ENCODE data around the gene HAUS8.

- TF ChIP-seq, protein P1, sequence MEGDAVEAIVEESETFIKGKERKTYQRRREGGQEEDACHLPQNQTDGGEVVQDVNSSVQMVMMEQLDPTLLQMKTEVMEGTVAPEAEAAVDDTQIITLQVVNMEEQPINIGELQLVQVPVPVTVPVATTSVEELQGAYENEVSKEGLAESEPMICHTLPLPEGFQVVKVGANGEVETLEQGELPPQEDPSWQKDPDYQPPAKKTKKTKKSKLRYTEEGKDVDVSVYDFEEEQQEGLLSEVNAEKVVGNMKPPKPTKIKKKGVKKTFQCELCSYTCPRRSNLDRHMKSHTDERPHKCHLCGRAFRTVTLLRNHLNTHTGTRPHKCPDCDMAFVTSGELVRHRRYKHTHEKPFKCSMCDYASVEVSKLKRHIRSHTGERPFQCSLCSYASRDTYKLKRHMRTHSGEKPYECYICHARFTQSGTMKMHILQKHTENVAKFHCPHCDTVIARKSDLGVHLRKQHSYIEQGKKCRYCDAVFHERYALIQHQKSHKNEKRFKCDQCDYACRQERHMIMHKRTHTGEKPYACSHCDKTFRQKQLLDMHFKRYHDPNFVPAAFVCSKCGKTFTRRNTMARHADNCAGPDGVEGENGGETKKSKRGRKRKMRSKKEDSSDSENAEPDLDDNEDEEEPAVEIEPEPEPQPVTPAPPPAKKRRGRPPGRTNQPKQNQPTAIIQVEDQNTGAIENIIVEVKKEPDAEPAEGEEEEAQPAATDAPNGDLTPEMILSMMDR (conservative IDR thresholded peaks at IDR 0.05): no peak
- TF ChIP-seq ZFX (IDR thresholded peaks at IDR 0.05): no peak
These were observed 52.5 kb downstream of the HAUS8 start for GRCh38 chr19:17022738-17023137.
